AG04449 (cell line): Measurements from ENCODE around the gene DIS3L2.

Source experiments
- CTCF ChIA-PET: fragments of 350-600 bp; formaldehyde crosslinking; extraction: SDS; loops from one replicate; lab custom pipeline; 2021; ENCODE audit warnings: antibody characterized with exemption; lab: Yijun Ruan, JAX
- POLR2A ChIA-PET: fragments of 400-600, 350-600 bp; formaldehyde crosslinking; extraction: SDS; loops from one replicate; lab custom pipeline; 2020; ENCODE audit warnings: antibody characterized with exemption, inconsistent platforms; lab: Yijun Ruan, JAX
- DNase-seq: peaks from one replicate; pipeline ENCODE4 v3.0.0-alpha.2; 2010; ENCODE audit warnings: low read depth, low spot score
- H3K4me3 ChIP-seq: 2 replicates; pipeline ENCODE4 v1.5.1; 2011; ENCODE audit warnings: low read depth, mild to moderate bottlenecking, control low read depth, low read length
- TF ChIP-seq, protein P1 (sequence below): IDR thresholded peaks from one replicate; pipeline ENCODE4 v1.5.1; 2011; ENCODE audit warnings: mild to moderate bottlenecking, moderate library complexity, low read length, control low read depth, inconsistent platforms; ENCODE audit not compliant: insufficient read depth; ENCODE audit errors: missing control alignments

The DIS3L2 gene

DNA sequence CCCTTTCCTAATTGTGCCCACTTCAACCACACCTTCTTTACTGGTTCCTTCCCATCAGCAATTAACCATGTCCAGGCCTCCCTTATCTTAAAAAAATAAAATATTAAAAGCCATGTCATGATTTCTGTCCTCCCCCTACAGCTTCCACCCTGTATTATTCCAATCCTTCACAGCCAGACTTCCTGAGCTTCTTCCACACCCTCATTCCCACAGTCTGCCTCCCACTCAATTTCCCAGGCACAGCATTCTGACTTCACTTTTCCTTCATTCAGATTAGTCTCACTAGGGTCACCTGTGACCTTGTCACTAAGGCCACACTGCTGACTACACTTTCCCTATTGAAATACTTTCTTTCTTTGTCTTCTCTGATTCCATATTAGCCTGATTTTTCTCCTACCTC, 159.4 kb downstream of the DIS3L2 start:
- no peak overlapping the region for H3K4me3 ChIP-seq
- ChIA-PET POLR2A (no interaction called here), CTCF (no interaction called here)
- TF ChIP-seq, protein P1, sequence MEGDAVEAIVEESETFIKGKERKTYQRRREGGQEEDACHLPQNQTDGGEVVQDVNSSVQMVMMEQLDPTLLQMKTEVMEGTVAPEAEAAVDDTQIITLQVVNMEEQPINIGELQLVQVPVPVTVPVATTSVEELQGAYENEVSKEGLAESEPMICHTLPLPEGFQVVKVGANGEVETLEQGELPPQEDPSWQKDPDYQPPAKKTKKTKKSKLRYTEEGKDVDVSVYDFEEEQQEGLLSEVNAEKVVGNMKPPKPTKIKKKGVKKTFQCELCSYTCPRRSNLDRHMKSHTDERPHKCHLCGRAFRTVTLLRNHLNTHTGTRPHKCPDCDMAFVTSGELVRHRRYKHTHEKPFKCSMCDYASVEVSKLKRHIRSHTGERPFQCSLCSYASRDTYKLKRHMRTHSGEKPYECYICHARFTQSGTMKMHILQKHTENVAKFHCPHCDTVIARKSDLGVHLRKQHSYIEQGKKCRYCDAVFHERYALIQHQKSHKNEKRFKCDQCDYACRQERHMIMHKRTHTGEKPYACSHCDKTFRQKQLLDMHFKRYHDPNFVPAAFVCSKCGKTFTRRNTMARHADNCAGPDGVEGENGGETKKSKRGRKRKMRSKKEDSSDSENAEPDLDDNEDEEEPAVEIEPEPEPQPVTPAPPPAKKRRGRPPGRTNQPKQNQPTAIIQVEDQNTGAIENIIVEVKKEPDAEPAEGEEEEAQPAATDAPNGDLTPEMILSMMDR, result no peak
- no peak for DNase-seq

DNA sequence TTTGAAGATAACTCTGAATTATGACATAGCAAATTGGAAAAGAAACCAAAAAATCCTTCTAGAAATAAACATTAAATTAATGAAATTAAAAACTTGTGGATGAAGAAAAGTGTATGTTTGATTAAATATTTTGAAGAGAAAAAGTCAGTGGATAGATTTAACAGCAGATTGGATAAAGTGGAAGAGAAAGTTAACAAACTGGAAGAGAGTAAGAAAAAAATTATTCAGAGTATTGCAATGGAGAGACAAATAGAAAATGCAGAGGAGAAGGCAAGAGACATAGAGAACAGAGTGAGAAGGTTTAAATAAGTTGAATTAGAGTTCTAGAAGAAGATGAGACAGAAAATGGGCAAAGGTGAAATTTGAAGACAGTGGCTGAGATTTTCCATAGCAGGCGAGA, 162.8 kb downstream of the DIS3L2 start:
- no peak for DNase-seq
- ChIA-PET CTCF (no interaction called here), POLR2A (no interaction called here)
- TF ChIP-seq, protein P1, result no peak
- no peak overlapping the region for H3K4me3 ChIP-seq

DNA sequence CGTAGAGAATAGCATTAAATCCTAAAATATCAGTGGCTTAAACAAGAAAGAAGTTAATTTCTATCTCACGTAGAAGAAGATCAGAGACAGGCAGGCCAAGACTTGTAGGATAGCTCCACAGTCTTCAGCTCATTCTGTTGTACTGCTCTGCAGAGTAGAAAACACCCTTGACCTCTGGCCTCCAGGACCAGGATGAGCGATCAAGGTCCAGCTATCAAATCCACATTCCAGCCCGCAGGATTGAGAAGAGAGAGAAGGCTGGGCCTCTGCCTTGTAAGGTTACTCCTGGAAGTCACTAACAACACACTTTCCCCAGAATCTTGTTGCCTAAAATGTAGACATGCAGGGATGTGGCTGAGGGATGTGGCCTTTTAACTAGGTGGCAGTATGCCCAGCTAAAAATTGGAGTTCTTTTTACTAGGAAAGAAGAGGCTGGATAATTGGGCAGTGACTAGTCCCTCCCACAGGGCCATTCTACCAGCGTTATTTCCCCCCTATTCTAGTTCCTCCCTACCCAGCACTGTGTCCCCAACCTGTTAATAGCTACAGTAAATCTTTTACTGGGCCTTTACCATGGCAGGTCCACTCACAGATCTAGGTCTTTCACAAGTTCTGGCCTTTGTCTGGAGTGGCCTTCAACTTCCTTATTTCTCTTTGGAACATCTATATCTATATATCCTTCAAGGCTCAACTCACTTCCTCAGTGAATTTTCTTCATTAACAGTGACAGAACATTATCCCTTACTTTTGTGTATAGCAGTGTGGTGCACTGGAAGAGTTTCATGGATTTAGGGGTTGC, 165.0 kb downstream of the DIS3L2 start:
- POLR2A ChIA-PET, result no interaction called here
- CTCF ChIA-PET, result interaction anchor here (1.0 to 2.8 kb wide), 3 partner anchors 14 to 201 kb away, joined by 4 to 14 read pairs (median 4); no protein-coding TSS in a partner anchor
- TF ChIP-seq, protein P1, result no peak
- DNase-seq, result no peak
- no peak overlapping the region for H3K4me3 ChIP-seq

DNA sequence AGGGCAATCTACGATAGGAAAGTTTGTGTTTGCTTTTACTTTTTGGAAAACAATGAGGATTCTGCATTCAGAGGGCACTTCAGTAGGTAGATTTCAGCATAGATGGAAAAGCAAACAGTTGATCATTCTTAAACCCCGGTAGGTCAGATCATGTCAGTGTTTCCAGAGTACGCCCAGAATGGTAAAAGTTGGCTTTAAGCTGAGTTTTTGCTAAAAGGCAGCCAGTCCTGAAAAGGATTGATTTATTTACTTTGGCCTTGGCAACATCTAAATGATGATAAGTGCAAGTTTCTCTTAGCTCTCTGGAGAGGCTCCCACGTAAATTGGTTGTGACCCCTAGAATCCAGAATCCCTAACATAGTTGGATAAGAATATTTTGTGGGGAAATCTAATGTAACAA, 168.0 kb downstream of the DIS3L2 start:
- TF ChIP-seq, protein P1, result no peak
- no peak overlapping the region for H3K4me3 ChIP-seq
- DNase-seq, result no peak
- ChIA-PET CTCF (no interaction called here), POLR2A (no interaction called here)

DNA sequence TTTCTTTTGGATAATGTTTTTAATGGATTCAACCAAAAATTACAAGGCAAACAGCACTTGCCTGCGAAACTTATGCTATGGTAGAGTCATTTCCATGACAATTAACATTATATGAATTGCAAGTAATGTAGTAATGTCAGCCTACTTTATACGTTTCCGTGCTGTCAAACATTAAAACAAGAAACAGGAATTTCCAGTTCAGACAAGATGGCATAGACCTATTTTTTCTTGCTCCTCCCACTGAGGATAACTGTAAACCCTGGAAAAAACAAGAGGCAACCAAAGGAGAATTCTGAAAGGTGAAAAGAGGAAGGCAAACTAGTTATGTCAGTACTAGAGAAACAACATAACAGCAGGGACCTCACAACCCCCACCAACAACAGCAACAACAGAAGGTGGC, 170.7 kb downstream of the DIS3L2 start:
- TF ChIP-seq, protein P1, result no peak
- CTCF ChIA-PET, result no interaction called here
- POLR2A ChIA-PET, result no interaction called here
- H3K4me3 ChIP-seq, result no peak overlapping the region
- no peak for DNase-seq

DNA sequence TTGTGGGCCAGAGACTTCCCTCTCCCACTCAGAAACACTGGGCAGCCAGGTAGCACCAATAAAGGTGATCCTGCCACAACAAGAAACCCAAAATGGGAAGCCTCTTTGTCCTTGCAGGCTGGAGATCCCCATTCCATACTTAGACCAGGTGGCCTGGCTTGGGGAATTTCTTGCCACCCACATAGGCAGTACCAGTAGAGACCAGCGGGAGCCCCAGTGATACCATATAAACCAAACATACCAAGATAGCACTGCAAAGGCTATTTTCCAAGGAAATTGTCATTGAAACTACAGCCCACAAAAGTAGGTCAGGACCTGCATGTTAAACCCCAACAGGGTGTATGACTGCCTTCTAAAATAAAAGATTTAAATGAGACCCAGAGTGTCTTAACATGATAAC, 171.6 kb downstream of the DIS3L2 start:
- H3K4me3 ChIP-seq, result no peak overlapping the region
- no peak for DNase-seq
- ChIA-PET CTCF (no interaction called here), POLR2A (no interaction called here)
- TF ChIP-seq, protein P1, result no peak
